ENCODE data around the gene ATP9B. TPM values are rescaled to one million over a fixed set of nuclear protein-coding genes. Genes with fewer than 3 reads are reported as not detected.

The ATP9B gene
- polyA plus RNA-seq, 1 of the 3 experiments (the other 2 are of a cell fraction), result 11.2 TPM

GRCh38 chr18:79048245-79048632 lies 21.0 kb upstream of the ATP9B start:
- ChIA-PET POLR2A (no interaction called here), CTCF (no interaction called here)

More at GRCh38 chr18:79048245-79048632, 21.0 kb upstream of the ATP9B start:
- H3F3A ChIP-seq (replicated peaks; ENCODE audit: insufficient read depth), result no peaks in the 10 kb centered on the region
- no peak overlapping the region for H3K9ac ChIP-seq
- TF ChIP-seq GABPA (IDR thresholded peaks at IDR 0.05; ENCODE audit: low read depth) (no peak), ZBTB33 (IDR thresholded peaks at IDR 0.05; ENCODE audit: borderline replicate concordance, low read depth) (no peak), YY1 (IDR thresholded peaks at IDR 0.05; ENCODE audit: low read depth) (no peak), RFX5 (IDR thresholded peaks at IDR 0.05; ENCODE audit: low read length) (no peak), FOXM1 (IDR thresholded peaks at IDR 0.05; ENCODE audit: low read depth) (no peak), SMC3 (IDR thresholded peaks at IDR 0.05; ENCODE audit: low read depth, low read length) (no peak), GATA2 (CRISPR knock-in tag; IDR thresholded peaks at IDR 0.05) (no peak), MAX (IDR thresholded peaks at IDR 0.05; ENCODE audit: low read depth) (no peak), TEAD4 (IDR thresholded peaks at IDR 0.05; ENCODE audit: borderline replicate concordance, insufficient read depth) (no peak), EP300 (IDR thresholded peaks at IDR 0.05; ENCODE audit: borderline replicate concordance in 1 of 2, low read depth in 1 of 2, low read length in 1 of 2) (no peak), NFIC (IDR thresholded peaks at IDR 0.05; ENCODE audit: borderline replicate concordance) (no peak), MXI1 (IDR thresholded peaks at IDR 0.05; ENCODE audit: low read depth, low read length) (no peak), REST (IDR thresholded peaks at IDR 0.05; ENCODE audit: low read depth, low read length) (no peak), ELF1 (IDR thresholded peaks at IDR 0.05) (no peak), SIN3A (IDR thresholded peaks at IDR 0.05; ENCODE audit: borderline replicate concordance, low read depth, low read length) (no peak)
- no peaks in the 10 kb centered on the region for H4K20me1 ChIP-seq (ENCODE audit: insufficient read depth)
- no peak overlapping the region for H3K4me3 ChIP-seq (ENCODE audit: low read depth in 2 of 2, low read length in 1 of 2)
- H3K9me3 ChIP-seq, result no peaks in the 10 kb centered on the region
- no peak overlapping the region for H2AFZ ChIP-seq (ENCODE audit: low read depth)
- no peak overlapping the region for H3K27ac ChIP-seq (ENCODE audit: low read depth in 2 of 2, low read length in 1 of 2)
- H3K9me2 ChIP-seq, result no peaks in the 10 kb centered on the region
- peaks cover 33% of the 10 kb centered on the region; the same call in 1 of the 2 replicates for H3K27me3 ChIP-seq (ENCODE audit: insufficient read depth)
- H3K79me2 ChIP-seq (ENCODE audit: insufficient read depth), result no peaks in the 10 kb centered on the region
- DNase-seq, result no peak
- WGBS (ENCODE audit: low lambda C conversion rate), result 27% methylated on average over 6 of the region's 8 CpGs
- no peak overlapping the region for H3K4me2 ChIP-seq
- no peaks in the 10 kb centered on the region; a peak in 1 of 4 replicates for H3K4me1 ChIP-seq (ENCODE audit: control insufficient read depth in 1 of 2, insufficient read depth in 2 of 2, low read depth in 1 of 2, low read length in 1 of 2)
- no peaks in the 10 kb centered on the region for H3K36me3 ChIP-seq (replicated peaks in 1 of 2; ENCODE audit: control insufficient read depth in 1 of 2, insufficient read depth in 2 of 2, low read length in 1 of 2)
